ENCODE data around the gene ANK2.

- TF ChIP-seq BHLHE40 (IDR thresholded peaks at IDR 0.05; ENCODE audit: low read length) (no peak), ZNF101 (CRISPR knock-in tag; IDR thresholded peaks at IDR 0.05; ENCODE audit: borderline replicate concordance, low read depth) (no peak), ASH2L (IDR thresholded peaks at IDR 0.05; ENCODE audit: insufficient read length, low read depth, low read length) (no peak)
- TF ChIP-seq, protein P1, sequence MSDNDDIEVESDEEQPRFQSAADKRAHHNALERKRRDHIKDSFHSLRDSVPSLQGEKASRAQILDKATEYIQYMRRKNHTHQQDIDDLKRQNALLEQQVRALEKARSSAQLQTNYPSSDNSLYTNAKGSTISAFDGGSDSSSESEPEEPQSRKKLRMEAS (IDR thresholded peaks at IDR 0.05) = no peak
Observed at GRCh38 chr4:113293674-113294073, 244.2 kb downstream of the ANK2 start.
